GM10266 (cell line): ENCODE data around the gene CCDC82.

Source experiments
- DNase-seq: peaks from one replicate; pipeline ENCODE4 v3.0.0; 2012; ENCODE audit errors: extremely low spot score
- TF ChIP-seq, protein P1 (sequence below): IDR thresholded peaks from 2 replicates; pipeline ENCODE4 v1.5.1; 2012; ENCODE audit warnings: mild to moderate bottlenecking, low read depth; ENCODE audit not compliant: control insufficient read depth, insufficient read depth; ENCODE audit errors: missing control alignments

CCDC82 gene

DNA sequence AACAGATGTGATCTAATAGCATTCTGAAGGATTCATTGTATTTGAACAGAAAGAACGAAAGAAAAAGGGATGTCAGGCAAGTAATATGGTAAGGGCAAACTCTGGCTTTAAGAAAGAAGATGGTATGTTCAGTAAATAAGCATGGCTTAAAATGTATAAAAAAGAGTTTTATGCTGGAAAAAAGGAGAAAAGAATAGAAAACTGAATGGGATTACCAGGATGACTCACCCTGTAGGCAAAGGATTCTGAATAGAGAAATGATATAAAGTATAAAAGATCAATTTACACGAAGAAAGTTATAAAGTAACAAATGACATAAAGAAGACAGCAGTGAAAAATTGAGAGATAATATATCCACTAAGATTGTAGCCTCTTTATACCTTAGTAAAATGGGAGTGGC, 4.5 kb downstream of the CCDC82 start:
- TF ChIP-seq, protein P1, sequence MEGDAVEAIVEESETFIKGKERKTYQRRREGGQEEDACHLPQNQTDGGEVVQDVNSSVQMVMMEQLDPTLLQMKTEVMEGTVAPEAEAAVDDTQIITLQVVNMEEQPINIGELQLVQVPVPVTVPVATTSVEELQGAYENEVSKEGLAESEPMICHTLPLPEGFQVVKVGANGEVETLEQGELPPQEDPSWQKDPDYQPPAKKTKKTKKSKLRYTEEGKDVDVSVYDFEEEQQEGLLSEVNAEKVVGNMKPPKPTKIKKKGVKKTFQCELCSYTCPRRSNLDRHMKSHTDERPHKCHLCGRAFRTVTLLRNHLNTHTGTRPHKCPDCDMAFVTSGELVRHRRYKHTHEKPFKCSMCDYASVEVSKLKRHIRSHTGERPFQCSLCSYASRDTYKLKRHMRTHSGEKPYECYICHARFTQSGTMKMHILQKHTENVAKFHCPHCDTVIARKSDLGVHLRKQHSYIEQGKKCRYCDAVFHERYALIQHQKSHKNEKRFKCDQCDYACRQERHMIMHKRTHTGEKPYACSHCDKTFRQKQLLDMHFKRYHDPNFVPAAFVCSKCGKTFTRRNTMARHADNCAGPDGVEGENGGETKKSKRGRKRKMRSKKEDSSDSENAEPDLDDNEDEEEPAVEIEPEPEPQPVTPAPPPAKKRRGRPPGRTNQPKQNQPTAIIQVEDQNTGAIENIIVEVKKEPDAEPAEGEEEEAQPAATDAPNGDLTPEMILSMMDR = no peak
- no peak for DNase-seq

DNA sequence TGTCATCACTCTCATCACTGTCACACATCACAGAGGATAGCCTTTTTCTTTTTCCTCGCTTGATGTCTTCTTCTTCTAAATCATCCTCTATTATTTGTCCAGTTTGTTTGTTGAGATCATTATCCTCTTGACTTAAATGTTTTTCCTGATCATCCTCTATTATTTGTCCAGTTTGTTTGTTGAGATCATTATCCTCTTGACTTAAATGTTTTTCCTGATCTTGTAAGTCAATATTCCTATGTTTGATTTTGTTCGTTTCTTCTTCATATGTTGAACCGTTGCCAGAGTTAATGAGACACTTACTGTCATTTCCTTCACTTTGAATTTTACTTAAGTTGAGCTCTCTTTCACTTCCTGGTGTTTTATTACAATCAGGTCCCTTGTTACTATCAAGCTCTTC, 5.6 kb downstream of the CCDC82 start:
- no peak for DNase-seq
- TF ChIP-seq, protein P1 = no peak

DNA sequence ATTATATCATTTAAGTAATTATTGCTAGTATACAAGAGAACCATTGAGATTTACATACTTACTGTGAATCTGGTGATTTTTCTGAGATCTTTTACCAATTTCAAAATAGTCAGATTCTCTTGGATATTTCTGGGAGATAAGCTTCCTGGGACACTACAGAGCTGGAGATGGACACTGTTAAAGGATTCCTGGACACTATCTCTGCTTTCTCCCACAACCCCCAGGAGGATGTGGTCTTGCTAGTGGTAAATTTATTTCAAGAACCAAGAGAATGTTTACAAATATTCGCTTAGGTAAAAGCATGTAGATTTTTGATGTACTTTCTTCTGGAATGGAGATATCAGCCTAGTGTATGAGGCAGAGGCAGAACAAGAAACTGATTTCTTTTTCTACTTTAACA, 12.9 kb downstream of the CCDC82 start:
- TF ChIP-seq, protein P1 = no peak
- no peak for DNase-seq

DNA sequence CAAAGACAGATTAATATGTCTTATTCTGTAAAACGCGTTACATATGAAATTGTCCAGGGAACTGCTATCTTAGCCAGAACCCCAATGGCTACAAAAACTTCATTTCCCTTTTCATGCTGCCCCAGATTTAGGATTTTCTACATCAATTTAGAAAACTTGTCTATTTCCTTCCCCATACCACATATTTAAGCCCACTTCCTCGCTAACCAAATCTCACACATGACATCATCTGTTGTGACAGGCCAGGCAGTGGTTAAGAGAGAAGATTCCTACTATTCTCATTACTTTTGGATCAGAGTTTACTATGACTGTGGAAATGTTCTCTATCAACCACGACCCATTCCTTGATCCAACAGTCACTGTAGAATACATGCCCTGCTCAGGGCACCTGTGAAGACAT, 15.9 kb downstream of the CCDC82 start:
- TF ChIP-seq, protein P1 = no peak
- no peak for DNase-seq

DNA sequence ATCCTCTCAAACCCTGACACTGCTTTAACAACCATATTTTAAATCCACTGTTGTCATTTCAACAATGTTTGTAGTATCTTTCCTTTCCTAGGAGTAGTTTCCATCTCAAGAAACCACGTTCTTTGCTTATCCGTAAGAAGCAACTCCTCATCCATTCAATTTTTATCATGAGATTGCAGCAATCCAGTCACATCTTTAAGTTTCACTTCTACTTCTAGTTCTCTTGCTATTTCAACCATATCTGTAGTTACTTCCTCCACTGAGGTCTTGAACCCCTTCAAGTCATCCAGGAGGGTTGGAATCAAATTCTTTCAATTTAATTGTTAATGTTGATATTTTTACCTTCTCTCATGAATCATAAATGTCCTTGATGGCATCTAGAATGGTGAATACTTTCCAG, 22.4 kb downstream of the CCDC82 start:
- no peak for DNase-seq
- TF ChIP-seq, protein P1 = no peak

DNA sequence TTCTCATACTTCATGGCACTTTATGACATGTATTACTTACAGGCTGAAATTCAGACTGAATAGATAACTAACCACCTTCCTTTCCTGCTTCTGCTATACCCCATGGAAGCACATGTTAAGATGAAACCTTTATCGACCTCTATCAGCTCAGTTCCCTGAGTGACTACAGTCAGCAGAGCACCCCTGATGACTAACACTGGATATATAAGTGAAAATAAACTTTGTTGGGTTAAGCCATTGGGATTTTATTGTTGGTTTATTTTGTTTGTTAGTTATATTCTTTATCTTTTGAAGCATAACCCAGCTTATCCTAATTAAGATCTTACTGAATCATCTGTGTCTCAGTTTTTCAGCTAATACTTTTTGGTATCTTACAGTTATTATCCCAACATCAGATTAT, 23.7 kb downstream of the CCDC82 start:
- TF ChIP-seq, protein P1 = no peak
- no peak for DNase-seq

DNA sequence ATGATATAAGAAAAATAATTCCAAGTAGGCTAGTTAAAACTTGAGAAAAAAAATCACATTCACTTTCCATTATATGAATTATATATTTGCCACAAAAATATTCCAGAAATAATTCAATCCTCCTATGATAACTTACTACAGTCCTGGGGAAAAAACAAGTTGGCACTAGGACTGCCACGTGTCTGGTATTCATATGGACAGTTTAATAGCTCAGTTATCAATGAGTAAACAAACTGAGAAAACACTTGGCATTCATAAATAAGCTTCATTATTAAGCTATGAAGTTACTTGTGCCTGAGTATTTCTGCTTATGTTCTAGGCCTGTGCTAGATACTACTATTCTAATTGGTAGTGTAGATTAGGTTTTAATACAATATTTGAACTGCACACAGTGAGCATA, 24.2 kb downstream of the CCDC82 start:
- no peak for DNase-seq
- TF ChIP-seq, protein P1 = no peak
